HG03139 (cell line): ENCODE measurements around the gene OTUB2.

Source experiments
- ATAC-seq: cut with Tn5 transposase; IDR thresholded peaks from one replicate; pipeline ENCODE4 v1.9.1; 2021; ENCODE audit not compliant: unreplicated experiment

The OTUB2 gene

GRCh38 chr14:93996130-93996695 is 29.9 kb upstream of the OTUB2 start:
- no peak for ATAC-seq

- no peak for ATAC-seq
Measured at GRCh38 chr14:93997082-93997481, 29.1 kb upstream of the OTUB2 start, which contains the start of gene CCDC197. Gene CCDC197, plus strand, starts transcription at chr14:93997301. Its CDS starts 831 bp downstream, at chr14:93998132.

- ATAC-seq: no peak
Measured at GRCh38 chr14:93997916-93998870, 27.9 kb upstream of the OTUB2 start.

- ATAC-seq: no peak
Measured at GRCh38 chr14:93998871-93999403, 27.2 kb upstream of the OTUB2 start.

GRCh38 chr14:93999573-93999972 is 26.6 kb upstream of the OTUB2 start:
- no peak for ATAC-seq

- no peak for ATAC-seq
Measured at GRCh38 chr14:94000267-94000666, 25.9 kb upstream of the OTUB2 start.

- ATAC-seq: no peak
Measured at GRCh38 chr14:94001016-94001415, 25.1 kb upstream of the OTUB2 start.

GRCh38 chr14:94001501-94002396 is 24.4 kb upstream of the OTUB2 start:
- ATAC-seq: peak; percentile 61

GRCh38 chr14:94003397-94003796 is 22.7 kb upstream of the OTUB2 start:
- ATAC-seq: no peak

- no peak for ATAC-seq
Measured at GRCh38 chr14:94004015-94004414, 22.1 kb upstream of the OTUB2 start.

- ATAC-seq: no peak
Measured at GRCh38 chr14:94005324-94006073, 20.6 kb upstream of the OTUB2 start.

GRCh38 chr14:94008234-94008633 is 17.9 kb upstream of the OTUB2 start:
- ATAC-seq: no peak

- no peak for ATAC-seq
Measured at GRCh38 chr14:94009767-94010166, 16.4 kb upstream of the OTUB2 start.

- no peak for ATAC-seq
Measured at GRCh38 chr14:94010625-94011024, 15.5 kb upstream of the OTUB2 start.

- ATAC-seq: no peak
Measured at GRCh38 chr14:94011795-94012194, 14.3 kb upstream of the OTUB2 start.

- ATAC-seq: no peak
Measured at GRCh38 chr14:94014382-94014781, 11.8 kb upstream of the OTUB2 start.

- ATAC-seq: no peak
Measured at GRCh38 chr14:94015223-94015622, 10.9 kb upstream of the OTUB2 start.

- ATAC-seq: no peak
Measured at GRCh38 chr14:94016446-94016976, 9.6 kb upstream of the OTUB2 start.

GRCh38 chr14:94018308-94018707 is 7.8 kb upstream of the OTUB2 start:
- ATAC-seq: no peak

- ATAC-seq: no peak
Measured at GRCh38 chr14:94019329-94019728, 6.8 kb upstream of the OTUB2 start.
